Astrocyte (in vitro differentiated cells and primary cell): ENCODE data around the gene VIP. TPM values are rescaled to one million over a fixed set of nuclear protein-coding genes. Genes with fewer than 3 reads are reported as not detected.

ENCODE experiments used
- DNase-seq: peaks from one replicate; pipeline ENCODE4 v3.0.0-alpha.2; 2010; ENCODE audit warnings: low read depth
- FAIRE-seq: peaks from 2 replicates; lab custom pipeline; 2011; peaks lifted over from hg19 to GRCh38; lab: Jason Lieb, UNC
- H2AFZ ChIP-seq: 2 replicates; pipeline ENCODE4 v1.6.0; 2012; ENCODE audit warnings: low read depth, low read length, inconsistent platforms
- H3K27ac ChIP-seq: 2 replicates; pipeline ENCODE4 v1.5.1; 2011; ENCODE audit warnings: low read depth, low read length, inconsistent platforms
- H3K27me3 ChIP-seq: 2 replicates; pipeline ENCODE4 v1.6.0; 2011; ENCODE audit warnings: low read length, inconsistent platforms; ENCODE audit not compliant: insufficient read depth
- H3K36me3 ChIP-seq: 2 replicates; pipeline ENCODE4 v1.5.1; 2011; ENCODE audit warnings: low read length, inconsistent platforms; ENCODE audit not compliant: insufficient read depth
- H3K4me1 ChIP-seq: 2 replicates; pipeline ENCODE4 v1.5.1; 2011; ENCODE audit warnings: low read length, inconsistent platforms; ENCODE audit not compliant: insufficient read depth
- H3K4me2 ChIP-seq: 2 replicates; pipeline ENCODE4 v1.6.0; 2012; ENCODE audit warnings: low read length, inconsistent platforms
- H3K4me3 ChIP-seq: 2 replicates; pipeline ENCODE4 v1.5.1; 2011; ENCODE audit warnings: low read depth, mild to moderate bottlenecking, low read length, inconsistent platforms; ENCODE audit not compliant: insufficient read depth
- H3K79me2 ChIP-seq: 2 replicates; pipeline ENCODE4 v1.6.0; 2012; ENCODE audit warnings: mild to moderate bottlenecking, low read length, inconsistent platforms; ENCODE audit not compliant: insufficient read depth
- H3K9ac ChIP-seq: 2 replicates; pipeline ENCODE4 v1.6.0; 2012; ENCODE audit warnings: mild to moderate bottlenecking, low read length, inconsistent platforms
- H3K9me3 ChIP-seq: 2 replicates; pipeline ENCODE4 v1.5.1; 2012; ENCODE audit warnings: low read depth, mild to moderate bottlenecking, low read length, inconsistent platforms; ENCODE audit not compliant: insufficient read depth
- H4K20me1 ChIP-seq: 2 replicates; pipeline ENCODE4 v1.6.0; 2012; ENCODE audit warnings: low read length, inconsistent platforms; ENCODE audit not compliant: insufficient read depth
- H3K27ac Mint-ChIP-seq: one replicate; pipeline ENCODE4 v1.8.0; 2021; ENCODE audit warnings: mild to moderate bottlenecking, mixed read lengths; ENCODE audit not compliant: unreplicated experiment
- H3K27me3 Mint-ChIP-seq: one replicate; pipeline ENCODE4 v1.8.0; 2021; ENCODE audit warnings: low read depth, mixed read lengths; ENCODE audit not compliant: unreplicated experiment
- H3K36me3 Mint-ChIP-seq: one replicate; pipeline ENCODE4 v1.8.0; 2021; ENCODE audit warnings: low read depth, mixed read lengths; ENCODE audit not compliant: unreplicated experiment
- H3K4me1 Mint-ChIP-seq: one replicate; pipeline ENCODE4 v1.8.0; 2021; ENCODE audit warnings: low read depth, mixed read lengths; ENCODE audit not compliant: unreplicated experiment
- H3K4me3 Mint-ChIP-seq: one replicate; pipeline ENCODE4 v1.8.0; 2021; ENCODE audit warnings: mild to moderate bottlenecking, moderate library complexity, mixed read lengths; ENCODE audit not compliant: unreplicated experiment
- H3K9me3 Mint-ChIP-seq: one replicate; pipeline ENCODE4 v1.8.0; 2021; ENCODE audit warnings: mild to moderate bottlenecking, mixed read lengths; ENCODE audit not compliant: unreplicated experiment
- CTCF ChIP-seq: IDR thresholded peaks from 2 replicates; pipeline ENCODE4 v1.5.1; 2011; ENCODE audit warnings: low read depth, mild to moderate bottlenecking, inconsistent platforms, low read length, moderate library complexity; ENCODE audit not compliant: insufficient read depth
- EZH2 ChIP-seq: IDR thresholded peaks from 2 replicates; pipeline ENCODE4 v1.6.1; 2012; ENCODE audit warnings: mild to moderate bottlenecking, low read length, inconsistent platforms; ENCODE audit not compliant: insufficient read depth
- total RNA-seq: library from RNA; stranded (reverse); gene quantifications from 2 replicates; pipeline ENCODE4 v1.2.1, GENCODE V29; 2021

VIP gene
- total RNA-seq, 1 donor from 2014 or later, result 0.45 TPM

DNA sequence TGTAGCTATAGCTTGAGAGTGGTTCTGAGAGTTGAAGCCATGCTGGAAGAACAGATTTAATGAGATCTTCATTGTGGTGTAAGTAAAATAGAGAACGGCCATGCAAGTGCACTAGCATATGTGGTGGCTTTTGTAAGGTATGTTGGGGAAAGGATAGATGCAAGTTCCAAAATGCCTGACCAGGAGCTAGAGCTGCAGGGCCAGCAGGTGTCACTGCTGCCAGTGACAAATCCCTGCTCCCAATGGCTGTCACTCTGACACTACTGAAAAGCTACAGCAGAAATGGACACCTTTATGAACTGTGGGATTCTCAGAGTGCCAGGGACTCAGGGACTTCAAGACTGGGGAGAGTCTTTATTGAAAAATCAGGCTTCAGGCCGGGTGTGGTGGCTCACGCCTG lies 23.1 kb upstream of the VIP start:
- Histone ChIP-seq H3K4me2 (no peak overlapping the region), H3K4me1 (no peaks in the 10 kb centered on the region), H3K9me3 (no peaks in the 10 kb centered on the region), H3K79me2 (no peaks in the 10 kb centered on the region), H2AFZ (no peak overlapping the region), H3K4me3 (no peak overlapping the region), H3K9ac (no peak overlapping the region), H3K36me3 (no peaks in the 10 kb centered on the region), H4K20me1 (no peaks in the 10 kb centered on the region), H3K27ac (no peak overlapping the region), H3K27me3 (no peaks in the 10 kb centered on the region)
- no peak for TF ChIP-seq CTCF
- TF ChIP-seq EZH2, result no peak
- DNase-seq (no peak), FAIRE-seq (no peak)
- Mint-ChIP-seq H3K27ac (no peak overlapping the region), H3K27me3 (no peaks in the 10 kb centered on the region), H3K9me3 (no peaks in the 10 kb centered on the region), H3K4me1 (peaks cover 13% of the 10 kb centered on the region), H3K4me3 (no peak overlapping the region), H3K36me3 (no peaks in the 10 kb centered on the region)

DNA sequence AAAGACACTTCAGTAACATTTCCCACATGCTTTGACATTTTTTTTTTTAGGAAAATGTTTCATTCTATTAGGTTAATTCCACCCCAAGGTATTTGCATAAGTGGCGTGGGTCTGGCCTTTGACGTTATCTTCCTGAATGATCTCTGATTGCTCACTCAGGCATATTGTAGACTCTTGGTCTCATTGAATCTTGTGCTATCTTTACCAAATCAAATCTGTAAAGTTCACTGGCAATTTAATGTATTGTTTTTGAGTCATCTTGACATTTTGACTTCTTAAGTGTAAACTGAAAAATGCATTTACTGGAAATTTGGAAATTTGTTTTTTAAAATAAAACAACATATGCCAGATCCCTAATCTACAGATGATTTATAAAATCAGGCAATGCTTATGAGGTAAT lies 16.0 kb upstream of the VIP start:
- H3K4me1 ChIP-seq, result no peaks in the 10 kb centered on the region
- H4K20me1 ChIP-seq, result no peaks in the 10 kb centered on the region
- Mint-ChIP-seq H3K36me3 (no peaks in the 10 kb centered on the region), H3K4me3 (no peak overlapping the region), H3K27me3 (no peaks in the 10 kb centered on the region), H3K9me3 (peaks cover 2% of the 10 kb centered on the region), H3K27ac (no peak overlapping the region), H3K4me1 (no peaks in the 10 kb centered on the region)
- no peak overlapping the region for H3K4me3 ChIP-seq
- FAIRE-seq (no peak), DNase-seq (no peak)
- no peaks in the 10 kb centered on the region for H3K27me3 ChIP-seq
- peaks cover 2% of the 10 kb centered on the region for H3K9me3 ChIP-seq
- no peak overlapping the region for H3K9ac ChIP-seq
- no peaks in the 10 kb centered on the region for H3K36me3 ChIP-seq
- no peak overlapping the region for H3K4me2 ChIP-seq
- no peak overlapping the region for H2AFZ ChIP-seq
- H3K79me2 ChIP-seq, result no peaks in the 10 kb centered on the region
- H3K27ac ChIP-seq, result no peak overlapping the region
- TF ChIP-seq CTCF (no peak), EZH2 (no peak)

DNA sequence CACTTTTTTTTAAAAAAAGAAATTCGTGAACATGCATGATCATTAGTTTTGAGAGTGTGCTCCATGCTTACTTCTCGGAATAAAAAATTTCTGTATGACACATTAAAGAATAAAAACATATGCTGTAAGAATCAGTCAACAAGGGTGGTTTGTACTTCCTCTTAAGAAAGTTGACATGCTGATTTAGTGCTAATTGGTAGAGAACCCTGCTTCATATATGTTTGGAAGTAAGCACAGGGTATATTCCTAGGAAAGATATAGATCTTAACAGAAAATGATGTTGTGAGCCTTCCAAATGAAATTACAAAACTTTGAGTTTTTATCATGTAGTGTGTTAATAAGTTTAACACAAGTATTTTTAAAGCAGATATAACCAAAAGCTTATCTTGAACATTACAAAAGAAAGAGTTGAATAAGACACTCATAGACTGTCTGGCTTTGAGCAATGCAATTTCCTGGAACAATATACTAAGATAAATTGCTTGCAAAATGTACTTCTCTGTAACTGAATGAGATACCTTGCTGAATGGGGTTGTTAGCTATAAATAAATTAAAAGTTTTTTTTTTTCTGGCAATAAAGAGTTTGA lies 13.8 kb upstream of the VIP start:
- H3K27ac ChIP-seq, result no peak overlapping the region
- H3K27me3 Mint-ChIP-seq, result no peaks in the 10 kb centered on the region
- H3K27ac Mint-ChIP-seq, result no peak overlapping the region
- FAIRE-seq (no peak), DNase-seq (no peak)
- H4K20me1 ChIP-seq, result no peaks in the 10 kb centered on the region
- no peak overlapping the region for H3K9ac ChIP-seq
- H3K36me3 ChIP-seq, result no peaks in the 10 kb centered on the region
- peaks cover 2% of the 10 kb centered on the region for H3K9me3 Mint-ChIP-seq
- no peaks in the 10 kb centered on the region for H3K4me1 ChIP-seq
- H2AFZ ChIP-seq, result no peak overlapping the region
- no peaks in the 10 kb centered on the region for H3K36me3 Mint-ChIP-seq
- peaks cover 2% of the 10 kb centered on the region for H3K9me3 ChIP-seq
- no peaks in the 10 kb centered on the region for H3K79me2 ChIP-seq
- H3K4me2 ChIP-seq, result no peak overlapping the region
- H3K4me3 ChIP-seq, result no peak overlapping the region
- H3K4me1 Mint-ChIP-seq, result peaks cover 4% of the 10 kb centered on the region
- H3K27me3 ChIP-seq, result no peaks in the 10 kb centered on the region
- TF ChIP-seq CTCF (no peak), EZH2 (no peak)
- H3K4me3 Mint-ChIP-seq, result no peak overlapping the region
